ENCODE data around the gene SURF6. TPM values are rescaled to one million over a fixed set of nuclear protein-coding genes. Genes with fewer than 3 reads are reported as not detected.
A peak's percentile ranks its signal among the peaks of the same experiment; 100 is the strongest.

Gene SURF6
- total RNA-seq, 1 donor = 7.6 TPM

DNA sequence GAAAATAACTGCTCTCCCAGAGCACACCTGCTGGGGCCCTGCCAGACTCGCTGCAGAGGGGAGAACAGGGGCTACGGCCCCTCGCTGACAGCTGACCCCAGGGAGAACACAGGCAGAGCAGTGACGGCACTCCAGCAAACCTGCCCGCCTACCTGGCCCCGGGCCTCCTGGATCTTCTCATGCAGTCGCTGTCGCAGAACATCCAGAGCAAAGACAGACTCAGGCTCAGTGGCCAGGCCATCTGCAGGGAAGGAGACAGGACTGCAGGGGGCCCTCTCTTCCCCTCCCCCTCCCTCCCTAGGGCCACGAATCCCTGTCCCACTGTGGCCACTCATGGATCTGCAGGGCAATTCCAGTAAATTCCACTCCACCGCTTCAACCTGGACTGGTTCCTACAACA is 2.4 kb downstream of the SURF6 start:
- Histone ChIP-seq H3K27me3 (ENCODE audit: insufficient read depth, low read length) (no peaks in the 10 kb centered on the region), H2AFZ (ENCODE audit: low read length) (no peak overlapping the region), H3K9me3 (ENCODE audit: low read depth, low read length) (no peaks in the 10 kb centered on the region), H3K36me3 (ENCODE audit: insufficient read depth, low read length) (peaks cover 45% of the 10 kb centered on the region), H3K4me1 (ENCODE audit: insufficient read depth, low read length) (peaks cover 14% of the 10 kb centered on the region), H3K4me2 (ENCODE audit: insufficient read depth, low read length) (no peak overlapping the region), H3K4me3 (ENCODE audit: insufficient read depth, low read length) (no peak overlapping the region), H4K20me1 (ENCODE audit: insufficient read depth, low read length) (peaks cover 21% of the 10 kb centered on the region), H3K79me2 (ENCODE audit: insufficient read depth, low read length) (peaks cover 31% of the 10 kb centered on the region), H3K27ac (ENCODE audit: low read depth, low read length) (no peak overlapping the region)
- TF ChIP-seq CTCF (IDR thresholded peaks at IDR 0.05; ENCODE audit: extremely low read depth, low read depth, low read length) = no peak
- peak; percentile 54 for DNase-seq (ENCODE audit: insufficient read length, low spot score, missing footprints)

GRCh38 chr9:133333011-133333410 is 3.0 kb downstream of the SURF6 start:
- DNase-seq (ENCODE audit: insufficient read length, low spot score, missing footprints) = peak; percentile 72
- H3K27ac ChIP-seq (ENCODE audit: low read depth, low read length) = no peak overlapping the region
- peaks cover 31% of the 10 kb centered on the region for H3K79me2 ChIP-seq (ENCODE audit: insufficient read depth, low read length)
- no peak overlapping the region for H3K4me2 ChIP-seq (ENCODE audit: insufficient read depth, low read length)
- no peaks in the 10 kb centered on the region for H3K9me3 ChIP-seq (ENCODE audit: low read depth, low read length)
- no peak for TF ChIP-seq CTCF (IDR thresholded peaks at IDR 0.05; ENCODE audit: extremely low read depth, low read depth, low read length)
- peaks cover 21% of the 10 kb centered on the region for H4K20me1 ChIP-seq (ENCODE audit: insufficient read depth, low read length)
- no peaks in the 10 kb centered on the region for H3K27me3 ChIP-seq (ENCODE audit: insufficient read depth, low read length)
- peaks cover 45% of the 10 kb centered on the region for H3K36me3 ChIP-seq (ENCODE audit: insufficient read depth, low read length)
- no peak overlapping the region for H3K4me3 ChIP-seq (ENCODE audit: insufficient read depth, low read length)
- H2AFZ ChIP-seq (ENCODE audit: low read length) = no peak overlapping the region
- peaks cover 14% of the 10 kb centered on the region for H3K4me1 ChIP-seq (ENCODE audit: insufficient read depth, low read length)

DNA sequence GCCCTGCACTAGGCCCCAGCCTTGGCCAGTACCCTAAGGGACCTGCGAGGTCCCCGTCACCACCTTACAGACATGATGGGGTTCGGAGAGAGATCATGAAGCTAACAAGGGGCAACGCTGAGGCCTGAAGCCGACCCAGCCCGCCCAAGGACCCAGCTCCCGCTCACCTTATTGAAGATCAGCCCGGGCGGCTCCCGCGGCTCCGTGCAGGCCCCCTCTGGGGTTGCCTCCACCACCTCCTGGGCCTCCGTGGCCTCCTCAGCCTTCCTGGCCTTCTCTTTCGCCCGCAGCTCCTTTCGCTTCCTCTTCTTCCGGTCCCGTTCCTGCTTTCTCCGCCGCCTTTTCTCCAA is 3.6 kb downstream of the SURF6 start:
- TF ChIP-seq CTCF (IDR thresholded peaks at IDR 0.05; ENCODE audit: extremely low read depth, low read depth, low read length) = no peak
- Histone ChIP-seq H4K20me1 (ENCODE audit: insufficient read depth, low read length) (peaks cover 21% of the 10 kb centered on the region), H3K4me3 (ENCODE audit: insufficient read depth, low read length) (no peak overlapping the region)

GRCh38 chr9:133331641-133332380 is 4.2 kb downstream of the SURF6 start:
- H3K79me2 ChIP-seq (ENCODE audit: insufficient read depth, low read length) = peaks cover 31% of the 10 kb centered on the region
- H3K4me3 ChIP-seq (ENCODE audit: insufficient read depth, low read length) = no peak overlapping the region
- no peak overlapping the region for H3K27ac ChIP-seq (ENCODE audit: low read depth, low read length)
- no peak for TF ChIP-seq CTCF (IDR thresholded peaks at IDR 0.05; ENCODE audit: extremely low read depth, low read depth, low read length)
- peaks cover 21% of the 10 kb centered on the region for H4K20me1 ChIP-seq (ENCODE audit: insufficient read depth, low read length)
- H3K9me3 ChIP-seq (ENCODE audit: low read depth, low read length) = no peaks in the 10 kb centered on the region
- H3K4me2 ChIP-seq (ENCODE audit: insufficient read depth, low read length) = no peak overlapping the region
- DNase-seq (ENCODE audit: insufficient read length, low spot score, missing footprints) = peak; percentile 62
- H2AFZ ChIP-seq (ENCODE audit: low read length) = no peak overlapping the region
- H3K4me1 ChIP-seq (ENCODE audit: insufficient read depth, low read length) = peaks cover 13% of the 10 kb centered on the region
- no peaks in the 10 kb centered on the region for H3K27me3 ChIP-seq (ENCODE audit: insufficient read depth, low read length)
- peaks cover 45% of the 10 kb centered on the region for H3K36me3 ChIP-seq (ENCODE audit: insufficient read depth, low read length)

More for the DNA sequence above, 3.6 kb downstream of the SURF6 start:
- H3K4me2 ChIP-seq (ENCODE audit: insufficient read depth, low read length) = no peak overlapping the region
- DNase-seq (ENCODE audit: insufficient read length, low spot score, missing footprints) = no peak
- no peaks in the 10 kb centered on the region for H3K27me3 ChIP-seq (ENCODE audit: insufficient read depth, low read length)
- H2AFZ ChIP-seq (ENCODE audit: low read length) = no peak overlapping the region
- H3K79me2 ChIP-seq (ENCODE audit: insufficient read depth, low read length) = peaks cover 31% of the 10 kb centered on the region
- peaks cover 45% of the 10 kb centered on the region for H3K36me3 ChIP-seq (ENCODE audit: insufficient read depth, low read length)
- no peaks in the 10 kb centered on the region for H3K9me3 ChIP-seq (ENCODE audit: low read depth, low read length)
- H3K4me1 ChIP-seq (ENCODE audit: insufficient read depth, low read length) = peaks cover 14% of the 10 kb centered on the region
- no peak overlapping the region for H3K27ac ChIP-seq (ENCODE audit: low read depth, low read length)

Data from osteoblast (primary cell).